HepG2 (cell line): ENCODE measurements around the gene CEP104. TPM values are rescaled to one million over a fixed set of nuclear protein-coding genes. Genes with fewer than 3 reads are reported as not detected.

ENCODE experiments used
- ATAC-seq: fragments of 200-7000 bp; cut with Tn5 transposase; 3 replicates; pipeline ENCODE4 v1.9.1; 2020; ENCODE audit warnings: mild to moderate bottlenecking, moderate library complexity
- BruUV-seq: library from RNA; stranded (reverse); fragments of 400-500 nt; replicated peaks from 2 replicates; lab custom pipeline; 2021; lab: Mats Ljungman, UMichigan
- CTCF ChIA-PET: fragments of 300-600 bp; formaldehyde crosslinking; extraction: SDS; loops from one replicate; lab custom pipeline; 2021; ENCODE audit warnings: low total read pairs, inconsistent platforms, low intra/inter-chr PET ratio; lab: Yijun Ruan, JAX
- POLR2A ChIA-PET: fragments of 350-600 bp; sonication (Branson Sonifier 250); formaldehyde crosslinking; loops from one replicate; lab custom pipeline; 2020; ENCODE audit warnings: antibody characterized with exemption, inconsistent platforms; lab: Yijun Ruan, JAX
- DNase-seq: peaks from one replicate; pipeline ENCODE4 v3.0.0-alpha.2; 2015; ENCODE audit warnings: low spot score
- FAIRE-seq: peaks from 3 replicates; lab custom pipeline; 2011; peaks lifted over from hg19 to GRCh38; lab: Jason Lieb, UNC
- H2AFZ ChIP-seq: one replicate; pipeline ENCODE4 v1.6.1; 2011; ENCODE audit warnings: low read length, inconsistent platforms
- H3K27ac ChIP-seq: fragments of 300-600 bp; 3 replicates; pipeline ENCODE4 v1.8.0; 2011; ENCODE audit warnings: mixed run types, mild to moderate bottlenecking, mixed read lengths, low read length, inconsistent platforms; ENCODE audit not compliant: insufficient read depth; ENCODE audit errors: extremely low read length
- H3K27me3 ChIP-seq, 2 experiments: fragments of 200-600 bp in 1 of 2; 2 replicates in 1 of 2; 3 replicates in 1 of 2; pipeline versions ENCODE4 v1.6.0 to v1.8.0; 2011; ENCODE audit warnings: low read length in 2 of 2, mild to moderate bottlenecking in 2 of 2, moderate library complexity in 2 of 2, inconsistent platforms in 1 of 2; ENCODE audit not compliant: insufficient read depth in 2 of 2, control insufficient read depth in 1 of 2
- H3K36me3 ChIP-seq, 2 experiments: fragments of 200-600 bp in 1 of 2; replicated peaks in 1 of 2; 2 replicates in 1 of 2; 3 replicates in 1 of 2; pipeline versions ENCODE4 v1.5.1 to v1.8.0; 2011; ENCODE audit warnings: low read length in 2 of 2, inconsistent platforms in 1 of 2; ENCODE audit not compliant: insufficient read depth in 2 of 2, control insufficient read depth in 1 of 2
- H3K4me1 ChIP-seq: 2 replicates; pipeline ENCODE4 v1.5.1; 2012; ENCODE audit warnings: low read length, inconsistent platforms; ENCODE audit not compliant: insufficient read depth
- H3K4me2 ChIP-seq: 2 replicates; pipeline ENCODE4 v1.6.0; 2011; ENCODE audit warnings: low read depth, low read length, inconsistent platforms
- H3K4me3 ChIP-seq, 3 experiments: fragments of 200-600 bp in 1 of 3; sonication (generic), shearing (Covaris generic) in 1 of 3; replicated peaks in 1 of 3; 2 replicates each; pipeline ENCODE4 v1.5.1; 2011 to 2016; ENCODE audit warnings: low read length in 3 of 3, inconsistent platforms in 2 of 3, low read depth in 2 of 3, mild to moderate bottlenecking in 2 of 3, control low read depth in 1 of 3, mixed read lengths in 1 of 3; ENCODE audit not compliant: insufficient read depth in 1 of 3
- H3K79me2 ChIP-seq: one replicate; pipeline ENCODE4 v1.6.1; 2011; ENCODE audit warnings: low read length, inconsistent platforms; ENCODE audit not compliant: insufficient read depth
- H3K9ac ChIP-seq: 2 replicates; pipeline ENCODE4 v1.6.0; 2011; ENCODE audit warnings: mild to moderate bottlenecking, low read depth, low read length, inconsistent platforms; ENCODE audit not compliant: insufficient read depth
- H3K9me3 ChIP-seq: 2 replicates; pipeline ENCODE4 v1.5.1; 2012; ENCODE audit warnings: mild to moderate bottlenecking, low read length
- H4K20me1 ChIP-seq: 2 replicates; pipeline ENCODE4 v1.6.0; 2011; ENCODE audit warnings: inconsistent platforms, mild to moderate bottlenecking, low read length, moderate library complexity; ENCODE audit not compliant: insufficient read depth
- CEBPB ChIP-seq: IDR thresholded peaks from 2 replicates; pipeline ENCODE4 v1.6.1; 2011; ENCODE audit warnings: low read depth, low read length, improper control_type of control experiment, borderline replicate concordance
- DMAP1 ChIP-seq: IDR thresholded peaks from 2 replicates; pipeline ENCODE4 v1.6.1; 2016
- EED ChIP-seq: sonication (generic); formaldehyde crosslinking; IDR thresholded peaks from 2 replicates; pipeline ENCODE4 v1.5.0; 2020; ENCODE audit warnings: mild to moderate bottlenecking, missing genetic modification reagents
- FOXJ3 ChIP-seq: sonication (generic); formaldehyde crosslinking; IDR thresholded peaks from 2 replicates; pipeline ENCODE4 v1.4.0; 2020; ENCODE audit warnings: missing genetic modification reagents, mild to moderate bottlenecking, borderline replicate concordance
- GATA4 ChIP-seq: sonication (generic); IDR thresholded peaks from 2 replicates; pipeline ENCODE4 v1.6.1; 2016; ENCODE audit warnings: antibody characterized with exemption, low read depth, borderline replicate concordance
- KDM6A ChIP-seq: IDR thresholded peaks from 2 replicates; pipeline ENCODE4 v1.6.1; 2016; ENCODE audit warnings: low read depth
- WGBS: methylation state at CpG from one replicate; pipeline ENCODE4 v1.1.6; 2017; ENCODE audit warnings: low lambda C conversion rate; 5-methylcytosine and 5-hydroxymethylcytosine counted together
- in situ Hi-C: cut with HindIII; loops from 2 replicates; pipeline ENCODE4 v1.10.0; 2017; ENCODE audit warnings: low pct_unique_long_range_greater_than_20kb; ENCODE audit not compliant: extremely low pct_ligation_motif_present
- intact Hi-C: fragments of 100-400 bp; cut with micrococcal nuclease; formaldehyde crosslinking; loops from one replicate; pipeline ENCODE4 v1.10.0; 2022; ENCODE audit not compliant: unreplicated experiment
- polyA plus RNA-seq, 8 experiments: library from polyadenylated mRNA; depleted of rRNA in 3 of 8; stranded (reverse) in 7 of 8; unstranded in 1 of 8; fragments of >200 nt; fragmentation: Illumina TruSeq in 4 of 8; extraction: Trizol in 4 of 8; gene quantifications; 2 replicates each; pipeline versions ENCODE4 v1.2.1 to v1.2.3, GENCODE V29; 2011 to 2016; ENCODE audit warnings: low read depth in 4 of 8, missing spikeins in 1 of 8, mixed read lengths in 1 of 8; ENCODE audit not compliant: insufficient read depth in 1 of 8
- total RNA-seq, 5 experiments: library from RNA; depleted of rRNA; stranded (reverse); fragments of >200 nt; fragmentation: Illumina TruSeq; extraction: Trizol; gene quantifications; 2 replicates each; pipeline ENCODE4 v1.2.3, GENCODE V29; 2016; ENCODE audit warnings: low read depth in 1 of 5

Gene CEP104
- total and polyA plus RNA-seq, 2 of the 13 experiments (the other 11 are each of a cell fraction or from before 2014, with no cell fraction given): 20.4 to 30.1 TPM

GRCh38 chr1:3821908-3822307 lies 35.1 kb downstream of the CEP104 start:
- no peak overlapping the region for H3K4me2 ChIP-seq
- no peaks in the 10 kb centered on the region for H4K20me1 ChIP-seq
- in situ Hi-C loops (no loop called here), intact Hi-C loops (no loop called here)
- H3K4me3 ChIP-seq: no peak overlapping the region
- no peak for DNase-seq
- ChIA-PET CTCF (no interaction called here), POLR2A (no interaction called here)
- H3K27me3 ChIP-seq: no peaks in the 10 kb centered on the region
- H3K79me2 ChIP-seq: no peaks in the 10 kb centered on the region
- FAIRE-seq: no peak
- no peak overlapping the region for H3K9ac ChIP-seq
- ATAC-seq: no peak
- WGBS: 88% methylated on average over 15 of the region's 15 CpGs
- H3K36me3 ChIP-seq: peaks cover 12 to 31% of the 10 kb centered on the region in 2 experiments; a peak in 4 of 5 replicates
- no peak overlapping the region for H3K27ac ChIP-seq
- H3K9me3 ChIP-seq: no peaks in the 10 kb centered on the region
- H2AFZ ChIP-seq: no peak overlapping the region
- TF ChIP-seq DMAP1 (CRISPR knock-in tag): no peak
- TF ChIP-seq KDM6A (CRISPR knock-in tag): no peak
- TF ChIP-seq FOXJ3: no peak
- TF ChIP-seq CEBPB: peak; percentile 28; the same call in 1 of the 2 replicates
- no peak for TF ChIP-seq GATA4
- no TSS peak for BruUV-seq
- no peaks in the 10 kb centered on the region for H3K4me1 ChIP-seq

DNA sequence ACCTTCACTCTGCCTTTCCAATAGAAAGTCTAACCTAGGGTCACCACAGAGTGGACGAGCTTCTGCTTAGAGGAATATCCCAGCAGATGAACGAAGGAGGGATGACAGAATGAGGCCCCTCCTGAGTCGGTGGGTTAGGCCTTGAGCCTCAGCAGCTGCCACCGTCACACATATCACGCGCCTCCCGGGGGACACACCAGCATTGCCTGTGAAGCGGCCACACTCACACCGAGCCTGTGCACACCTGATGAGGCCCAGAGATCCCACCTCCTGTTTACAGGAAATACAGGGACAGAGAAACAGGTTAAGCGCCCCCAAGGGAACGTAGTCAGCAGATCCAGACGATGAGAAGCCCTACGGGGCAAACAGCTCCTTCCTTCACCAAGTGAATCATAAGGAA lies 35.6 kb downstream of the CEP104 start:
- 91% methylated on average over 13 of the region's 13 CpGs for WGBS
- BruUV-seq: no TSS peak
- no peak overlapping the region for H3K4me3 ChIP-seq
- H2AFZ ChIP-seq: no peak overlapping the region
- CTCF ChIA-PET: no interaction called here
- no peaks in the 10 kb centered on the region for H3K9me3 ChIP-seq
- H3K4me1 ChIP-seq: no peaks in the 10 kb centered on the region
- no peaks in the 10 kb centered on the region for H3K27me3 ChIP-seq
- H3K36me3 ChIP-seq: peaks cover 10 to 31% of the 10 kb centered on the region in 2 experiments; a peak in 4 of 5 replicates
- H3K9ac ChIP-seq: no peak overlapping the region
- ATAC-seq (no peak), FAIRE-seq (no peak), DNase-seq (no peak)
- H3K4me2 ChIP-seq: no peak overlapping the region
- in situ Hi-C loops (no loop called here), intact Hi-C loops (no loop called here)
- TF ChIP-seq EED (CRISPR knock-in tag): no peak
- H3K79me2 ChIP-seq: no peaks in the 10 kb centered on the region
- no peak overlapping the region for H3K27ac ChIP-seq
- POLR2A ChIA-PET: no interaction called here
- H4K20me1 ChIP-seq: no peaks in the 10 kb centered on the region
